Activated CD8-positive, alpha-beta T cell treated with anti-CD3 and anti-CD28 coated beads for 36 hours (primary cell): Measurements from ENCODE around the gene GRIN1. TPM values are rescaled to one million over a fixed set of nuclear protein-coding genes. Genes with fewer than 3 reads are reported as not detected.

Source experiments
- ATAC-seq: fragments of 200-7000 bp; cut with Tn5 transposase; one replicate; pipeline ENCODE4 v1.10.0; 2021; ENCODE audit warnings: mild to moderate bottlenecking, moderate library complexity
- CTCF ChIA-PET: fragments of 350-600 bp; sonication (Branson Sonifier 250); formaldehyde crosslinking; loops from one replicate; lab custom pipeline; 2021; ENCODE audit warnings: antibody characterized with exemption; lab: Charles Lee
- POLR2A ChIA-PET: fragments of 350-600 bp; sonication (Branson Sonifier 250); formaldehyde crosslinking; loops from one replicate; lab custom pipeline; 2021; ENCODE audit warnings: antibody characterized with exemption; lab: Charles Lee
- DNase-seq: peaks from one replicate; pipeline ENCODE4 v3.0.0-alpha.2; 2020
- H3K27ac Mint-ChIP-seq: one replicate; pipeline ENCODE4 v1.8.0; 2021; ENCODE audit warnings: mild to moderate bottlenecking, mixed read lengths
- H3K27me3 Mint-ChIP-seq: one replicate; pipeline ENCODE4 v1.8.0; 2021; ENCODE audit warnings: mixed read lengths
- H3K36me3 Mint-ChIP-seq: one replicate; pipeline ENCODE4 v1.8.0; 2021; ENCODE audit warnings: low read depth, mixed read lengths
- H3K4me1 Mint-ChIP-seq: one replicate; pipeline ENCODE4 v1.8.0; 2021; ENCODE audit warnings: low read depth, mixed read lengths
- H3K4me3 Mint-ChIP-seq: one replicate; pipeline ENCODE4 v1.8.0; 2021; ENCODE audit warnings: mild to moderate bottlenecking, moderate library complexity, mixed read lengths
- H3K9me3 Mint-ChIP-seq: one replicate; pipeline ENCODE4 v1.8.0; 2021; ENCODE audit warnings: mixed read lengths
- CTCF ChIP-seq: fragments of 200-600 bp; IDR thresholded peaks from one replicate; pipeline ENCODE4 v1.8.0; 2022; ENCODE audit warnings: antibody characterized with exemption, mild to moderate bottlenecking
- intact Hi-C: fragments of 100-400 bp; cut with micrococcal nuclease; formaldehyde crosslinking; loops from one replicate; pipeline ENCODE4 v1.10.0; 2022
- total RNA-seq, 2 experiments: library from RNA; stranded (reverse); gene quantifications; one replicate each; pipeline ENCODE4 v1.2.3, GENCODE V29; 2021

The GRIN1 gene
- total RNA-seq, 2 experiments from 2014 or later = not detected

- H3K4me3 Mint-ChIP-seq = no peak overlapping the region
- ChIA-PET POLR2A (interaction anchor here (1.0 to 3.6 kb wide), 6 partner anchors 8 to 106 kb away, joined by 3 to 28 read pairs (median 3); partner anchors contain the start of genes ANAPC2, SAPCD2 and SSNA1), CTCF (interaction anchor here (0.6 to 2.2 kb wide), 14 partner anchors 10 to 130 kb away, joined by 3 to 9 read pairs (median 4); partner anchors contain the start of genes ANAPC2, NPDC1, RNF224 and SSNA1)
- H3K27me3 Mint-ChIP-seq = peaks cover 3% of the 10 kb centered on the region
- intact Hi-C loops = loop anchor here (10.0 kb wide), 1 partner anchor 52 kb away; no protein-coding TSS in a partner anchor
- no peaks in the 10 kb centered on the region for H3K36me3 Mint-ChIP-seq
- H3K9me3 Mint-ChIP-seq = no peaks in the 10 kb centered on the region
- DNase-seq (no peak), ATAC-seq (peak; percentile 52)
- H3K4me1 Mint-ChIP-seq = peaks cover 5% of the 10 kb centered on the region
- H3K27ac Mint-ChIP-seq = no peak overlapping the region
- TF ChIP-seq CTCF = peak; percentile 56
Measured at GRCh38 chr9:137176302-137177182, 37.6 kb downstream of the GRIN1 start.

DNA sequence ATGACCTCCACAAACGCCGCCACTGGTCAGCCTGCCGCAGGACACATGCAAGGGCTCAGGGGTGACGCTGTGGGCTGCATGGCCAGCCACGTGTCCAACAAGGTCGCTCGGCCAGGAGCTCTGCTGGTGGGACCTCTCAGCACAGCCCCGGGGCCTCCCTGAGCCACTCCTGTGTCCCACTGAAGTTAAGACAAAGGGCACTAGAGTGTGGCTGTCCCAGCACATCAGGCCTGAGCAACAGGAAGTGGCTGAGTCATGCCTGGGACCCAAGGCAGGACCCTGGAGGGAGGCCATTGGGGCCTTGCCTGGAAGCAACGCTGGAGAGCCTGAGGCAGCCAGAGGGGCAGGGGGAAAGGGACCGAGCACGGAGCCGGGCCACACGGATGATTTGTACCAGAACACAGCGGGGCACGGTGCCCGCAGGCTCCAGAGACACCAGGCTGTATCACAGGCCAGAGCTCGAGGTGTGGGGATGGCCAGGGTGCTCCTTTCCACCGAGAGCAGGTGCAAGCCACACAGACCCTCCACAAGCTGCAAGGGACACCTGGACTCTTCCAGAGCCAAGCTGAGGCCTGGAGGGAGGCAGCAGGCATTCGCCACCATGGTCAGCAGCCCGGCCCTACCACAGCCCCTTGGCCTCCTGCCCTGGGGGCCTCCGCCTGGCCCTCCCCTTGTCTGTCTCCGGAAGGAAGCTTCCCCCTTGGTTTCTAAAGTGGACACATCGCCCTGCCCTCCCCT lies 39.4 kb downstream of the GRIN1 start:
- TF ChIP-seq CTCF = no peak
- H3K4me3 Mint-ChIP-seq = no peak overlapping the region
- ChIA-PET POLR2A (interaction anchor here (0.6 to 1.1 kb wide), 4 partner anchors 8 to 29 kb away, joined by 3 to 4 read pairs (median 3); partner anchors contain the start of gene TPRN), CTCF (interaction anchor here (0.9 to 2.0 kb wide), 4 partner anchors 8 to 58 kb away, joined by 3 to 9 read pairs (median 4); partner anchors contain the start of genes LRRC26 and RNF224)
- intact Hi-C loops = loop anchor here (10.0 kb wide), 1 partner anchor 54 kb away; no protein-coding TSS in a partner anchor
- H3K4me1 Mint-ChIP-seq = peaks cover 5% of the 10 kb centered on the region
- no peaks in the 10 kb centered on the region for H3K9me3 Mint-ChIP-seq
- H3K36me3 Mint-ChIP-seq = peaks cover 4% of the 10 kb centered on the region
- H3K27me3 Mint-ChIP-seq = no peaks in the 10 kb centered on the region
- no peak for ATAC-seq
- no peak overlapping the region for H3K27ac Mint-ChIP-seq
- no peak for DNase-seq

DNA sequence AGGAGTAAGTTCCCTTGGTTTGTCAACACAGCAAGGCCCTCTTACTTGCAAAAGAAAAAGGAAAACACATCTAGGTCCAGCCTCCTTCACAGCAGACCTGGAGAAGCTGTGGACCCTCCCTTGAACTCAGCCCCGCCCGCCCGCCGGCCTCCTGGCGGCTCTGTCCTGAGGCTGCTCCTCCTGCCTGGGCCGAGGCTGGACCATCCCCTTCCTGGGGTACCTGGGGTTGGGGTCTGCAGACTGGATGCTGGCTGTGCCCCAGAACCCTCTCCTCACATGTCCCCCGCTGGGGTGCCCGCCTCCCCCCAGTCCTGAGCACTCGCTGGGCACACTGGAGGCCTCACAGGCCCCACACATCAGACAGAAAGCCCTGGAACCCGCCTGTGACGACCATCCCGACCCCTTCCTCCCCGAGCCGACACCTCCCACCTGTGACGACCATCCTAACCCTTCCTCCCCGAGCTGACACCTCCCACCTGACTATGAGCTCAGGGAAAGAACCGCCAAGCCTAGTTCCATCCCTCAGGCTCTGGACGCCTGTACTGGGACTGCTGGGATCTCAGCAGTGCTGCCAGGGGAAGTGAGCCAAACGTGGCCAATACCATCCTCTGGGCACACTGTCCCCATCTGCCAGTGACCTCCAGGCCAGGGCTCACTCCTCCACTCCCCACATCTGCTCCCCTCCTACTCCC lies 40.1 kb downstream of the GRIN1 start:
- ATAC-seq = no peak
- intact Hi-C loops = loop anchor here (10.0 kb wide), 1 partner anchor 54 kb away; no protein-coding TSS in a partner anchor
- H3K36me3 Mint-ChIP-seq = peaks cover 4% of the 10 kb centered on the region
- H3K4me1 Mint-ChIP-seq = peaks cover 1% of the 10 kb centered on the region
- ChIA-PET CTCF (interaction anchor here (0.9 to 1.4 kb wide), 2 partner anchors 17 to 57 kb away, joined by 3 to 4 read pairs; no protein-coding TSS in a partner anchor), POLR2A (interaction anchor here (0.9 to 1.1 kb wide), 3 partner anchors 8 to 30 kb away, joined by 3 to 4 read pairs (median 3); no protein-coding TSS in a partner anchor)
- no peak for TF ChIP-seq CTCF
- no peak for DNase-seq
- no peaks in the 10 kb centered on the region for H3K9me3 Mint-ChIP-seq
- H3K27ac Mint-ChIP-seq = no peak overlapping the region
- no peaks in the 10 kb centered on the region for H3K27me3 Mint-ChIP-seq
- H3K4me3 Mint-ChIP-seq = no peak overlapping the region

DNA sequence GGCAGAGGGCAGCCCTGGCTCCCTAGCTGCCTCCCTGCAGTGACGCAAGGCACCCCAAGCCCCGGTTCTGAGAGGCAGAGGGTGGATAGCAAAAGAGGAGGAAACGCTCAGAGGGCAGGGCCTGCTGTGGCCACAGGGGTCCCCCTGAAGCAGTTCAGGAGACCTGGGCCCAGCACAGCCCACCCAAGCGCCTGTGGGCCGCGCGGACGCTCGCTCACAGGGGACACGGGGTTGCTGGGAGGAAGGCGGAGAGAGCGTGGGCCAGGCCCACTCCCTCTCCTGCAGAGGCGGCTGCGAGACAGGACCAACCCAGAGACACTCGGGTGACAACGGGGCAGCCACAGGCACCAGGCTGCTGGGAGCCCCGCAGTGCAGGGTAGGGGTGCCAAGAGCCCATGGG lies 40.8 kb downstream of the GRIN1 start:
- no peak for DNase-seq
- no peak for TF ChIP-seq CTCF
- no peak overlapping the region for H3K4me3 Mint-ChIP-seq
- H3K27me3 Mint-ChIP-seq = no peaks in the 10 kb centered on the region
- H3K36me3 Mint-ChIP-seq = peaks cover 4% of the 10 kb centered on the region
- H3K4me1 Mint-ChIP-seq = no peaks in the 10 kb centered on the region
- no peak for ATAC-seq
- no peak overlapping the region for H3K27ac Mint-ChIP-seq
- ChIA-PET POLR2A (interaction anchor here (0.8 to 1.1 kb wide), 2 partner anchors 13 to 30 kb away, joined by 3 to 4 read pairs; no protein-coding TSS in a partner anchor), CTCF (interaction anchor here (0.9 to 1.4 kb wide), 2 partner anchors 18 to 57 kb away, joined by 3 to 4 read pairs; no protein-coding TSS in a partner anchor)
- no peaks in the 10 kb centered on the region for H3K9me3 Mint-ChIP-seq
- intact Hi-C loops = loop anchor here (10.0 kb wide), 1 partner anchor 55 kb away; no protein-coding TSS in a partner anchor
